Measurements from ENCODE around the gene LIPG.
"Not testable (repeated sequence)": the region's sequence is repeated elsewhere in the genome, so short reads cannot be mapped to it uniquely, and the experiment has no call there.

Gene LIPG

DNA sequence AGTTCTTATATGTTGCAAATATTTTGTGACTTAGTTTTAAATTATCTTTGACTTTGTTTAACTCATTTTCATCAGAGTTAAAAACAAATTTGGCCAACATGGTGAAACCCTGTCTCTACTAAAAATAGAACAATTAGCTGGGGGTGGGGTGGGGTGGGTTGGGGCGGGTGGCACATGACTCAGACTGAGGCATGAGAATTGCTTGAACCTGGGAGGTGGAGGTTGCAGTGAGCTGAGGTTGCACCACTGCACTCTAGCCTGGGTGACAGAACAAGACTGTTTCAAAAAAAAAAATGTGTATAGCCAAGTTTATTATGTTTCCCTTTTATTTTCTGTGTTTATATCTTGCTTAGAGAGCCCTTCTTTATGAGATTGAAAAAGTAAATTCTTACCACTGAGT lies 14.2 kb upstream of the LIPG start:
- no peak for DNase-seq

DNA sequence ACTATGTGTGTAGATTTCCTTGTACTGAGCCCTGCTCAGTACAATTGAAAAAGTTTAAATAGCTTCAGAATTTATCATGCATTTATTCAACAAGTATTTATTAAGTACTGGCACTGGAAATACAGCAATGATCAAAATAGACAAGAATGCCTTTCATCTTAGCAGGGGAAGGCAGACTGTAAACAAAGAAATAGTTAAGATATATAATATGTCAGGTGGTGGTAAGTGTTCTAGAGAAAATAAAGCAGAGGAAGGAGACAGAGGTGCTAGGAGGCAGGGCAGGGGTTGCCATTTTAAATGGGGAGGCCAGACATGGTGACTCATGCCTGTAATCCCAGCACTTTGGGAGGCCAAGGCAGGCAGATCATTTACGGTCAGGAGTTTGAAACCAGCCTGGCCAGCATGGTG lies 13.6 kb upstream of the LIPG start:
- DNase-seq, result no peak

DNA sequence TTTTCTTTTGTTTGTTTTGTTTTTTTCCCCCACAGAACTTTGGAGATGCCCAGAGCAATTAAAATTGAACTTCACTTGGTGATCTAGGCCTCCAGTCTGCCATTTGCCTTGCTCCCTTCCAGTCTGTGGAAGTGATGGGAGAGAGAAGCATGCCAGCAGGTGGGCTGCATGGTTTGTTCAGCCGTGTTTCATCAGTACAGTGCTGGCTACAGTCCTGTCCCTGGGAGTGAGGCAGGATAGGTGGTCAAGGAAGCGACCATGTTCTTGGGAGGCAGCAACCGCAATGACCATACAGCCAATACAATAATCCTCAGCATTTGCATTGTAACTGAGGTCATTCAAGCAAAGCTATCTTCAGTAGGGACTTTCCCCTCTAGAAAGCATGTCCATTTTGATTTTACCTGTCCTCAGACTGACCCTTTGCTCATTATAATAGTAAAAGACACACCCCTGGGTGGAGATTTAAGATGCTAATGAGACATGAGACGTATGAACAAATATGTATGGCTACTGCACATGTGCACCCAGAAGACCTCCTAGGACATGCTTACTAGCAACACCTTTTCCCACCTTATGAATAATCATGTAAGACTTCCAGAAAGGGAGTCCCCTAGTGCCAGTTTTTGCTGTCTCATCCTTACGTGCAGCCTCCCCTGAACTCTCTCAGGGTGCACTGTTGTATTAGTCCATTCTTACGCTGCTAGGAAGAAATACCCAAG lies 11.1 kb upstream of the LIPG start:
- DNase-seq, result no peak

- no peak for DNase-seq
These were observed 8.9 kb upstream of the LIPG start for GRCh38 chr18:49553003-49553402.

DNA sequence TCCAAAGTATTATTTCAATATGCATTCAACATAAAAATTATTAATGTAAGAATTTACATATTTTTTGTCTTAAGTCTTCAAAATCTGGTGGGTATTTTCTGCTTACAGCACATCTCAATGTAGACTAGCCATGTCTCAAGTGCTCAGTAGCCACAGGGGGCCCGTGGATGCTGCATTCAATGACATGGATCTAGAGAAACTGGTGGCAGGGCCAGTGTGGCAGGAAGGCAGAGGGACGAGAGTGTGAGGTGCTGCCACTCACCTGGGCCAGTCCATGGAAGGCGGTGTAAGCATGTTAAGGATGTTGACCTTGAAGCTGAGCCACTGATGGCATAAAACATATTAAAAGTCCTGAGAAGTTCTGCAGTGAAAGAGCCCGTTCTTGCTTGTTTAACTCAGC lies 6.2 kb upstream of the LIPG start:
- DNase-seq, result no peak

GRCh38 chr18:49558356-49558755 lies 3.5 kb upstream of the LIPG start:
- no peak for DNase-seq

- not testable (repeated sequence) for DNase-seq
These were observed 2.4 kb upstream of the LIPG start for GRCh38 chr18:49559326-49559931.

- no peak for DNase-seq
These were observed 1.6 kb upstream of the LIPG start for GRCh38 chr18:49560277-49560623.

- DNase-seq, result peak; percentile 17
These were observed 1.1 kb upstream of the LIPG start for GRCh38 chr18:49560624-49561288.

DNA sequence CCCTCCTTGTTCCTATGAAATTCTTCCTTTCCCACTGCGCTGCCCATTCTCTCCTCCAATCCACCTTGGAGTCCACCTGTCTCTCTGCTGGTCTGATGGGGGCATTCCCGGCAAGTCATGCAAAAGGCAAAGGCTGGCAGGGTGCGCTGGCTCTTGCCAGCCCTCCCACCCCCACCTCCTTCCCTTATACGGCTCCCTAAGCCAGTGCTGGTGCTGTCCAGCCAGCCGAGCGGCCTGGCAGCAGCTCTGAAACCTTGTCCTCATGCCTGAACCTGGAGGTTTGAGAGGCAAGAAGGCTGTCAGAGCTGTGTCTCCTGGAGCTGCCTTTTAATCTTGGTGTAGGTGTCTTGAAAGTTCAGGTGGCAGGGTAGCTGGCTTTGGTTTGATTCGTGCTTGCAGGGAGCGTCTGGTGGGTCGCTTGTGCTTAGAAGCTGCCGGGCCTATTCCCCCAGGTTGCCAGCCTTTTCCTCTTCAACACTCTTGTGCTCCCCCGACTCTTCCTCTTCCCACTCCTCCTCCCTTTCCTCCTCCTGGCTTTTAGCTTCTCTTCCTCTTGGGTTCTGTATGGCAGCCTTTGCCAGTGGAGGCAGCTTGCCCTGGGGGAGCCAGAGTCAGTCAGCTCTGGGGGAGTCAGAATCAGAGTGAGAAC lies 748 bp downstream of the LIPG start:
- DNase-seq, result no peak

GRCh38 chr18:49563130-49563540 lies 1.3 kb downstream of the LIPG start:
- no peak for DNase-seq

GRCh38 chr18:49563701-49564517 lies 2.1 kb downstream of the LIPG start:
- no peak for DNase-seq

- DNase-seq, result no peak
These were observed 2.6 kb downstream of the LIPG start for GRCh38 chr18:49564518-49564834.

DNA sequence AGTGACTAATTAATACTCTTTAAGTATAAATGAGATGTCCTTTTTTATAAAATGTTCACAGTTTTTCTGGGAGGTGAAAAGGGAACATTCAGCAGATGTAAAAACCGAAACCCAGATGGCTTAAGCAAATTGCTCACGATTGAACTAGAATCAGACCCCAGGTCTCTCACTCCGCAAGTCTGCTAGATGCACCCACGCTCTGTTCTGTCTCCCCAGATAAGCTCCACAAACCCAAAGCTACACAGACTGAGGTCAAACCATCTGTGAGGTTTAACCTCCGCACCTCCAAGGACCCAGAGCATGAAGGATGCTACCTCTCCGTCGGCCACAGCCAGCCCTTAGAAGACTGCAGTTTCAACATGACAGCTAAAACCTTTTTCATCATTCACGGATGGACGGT lies 3.2 kb downstream of the LIPG start:
- DNase-seq, result no peak

DNA sequence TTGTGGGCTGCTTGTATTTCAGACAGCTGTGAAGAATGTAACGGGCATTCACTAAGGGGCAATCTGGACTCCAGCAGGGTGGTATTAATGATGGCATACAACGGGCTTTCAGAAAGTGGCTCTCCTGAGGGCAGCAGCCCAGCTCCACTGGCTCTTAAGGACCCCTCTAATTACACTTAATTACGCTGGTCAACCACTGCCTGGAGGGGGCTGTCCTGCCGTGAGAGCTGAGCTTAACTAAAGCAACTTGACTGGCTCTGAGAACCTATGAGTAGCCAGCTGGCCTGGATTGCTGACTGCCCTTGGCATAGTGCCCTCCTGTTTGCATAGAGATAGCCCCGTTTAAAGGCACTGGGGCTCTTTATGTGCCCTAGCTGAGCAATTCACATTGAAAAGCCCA lies 3.8 kb downstream of the LIPG start:
- no peak for DNase-seq

- DNase-seq, result no peak
These were observed 4.4 kb downstream of the LIPG start for GRCh38 chr18:49566217-49566770.

DNA sequence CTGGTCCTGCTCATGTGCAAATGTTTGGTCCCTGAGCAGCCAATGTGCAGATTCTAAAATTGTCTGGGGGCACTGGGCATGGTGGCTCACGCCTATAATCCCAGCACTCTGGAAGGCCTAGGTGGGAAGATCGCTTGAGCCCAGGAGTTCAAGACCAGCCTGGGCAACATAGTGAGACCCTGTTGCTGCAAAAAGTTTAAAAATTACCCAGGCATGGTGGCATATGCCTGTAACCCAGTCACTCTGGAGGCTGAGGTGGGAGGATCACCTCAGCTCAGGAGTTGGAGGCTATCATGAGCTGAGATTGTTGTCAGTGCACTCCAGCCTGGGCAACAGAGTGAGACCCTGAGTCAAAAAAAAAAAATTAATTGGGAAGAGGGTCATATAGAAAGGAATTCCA lies 5.1 kb downstream of the LIPG start:
- DNase-seq, result no peak

DNA sequence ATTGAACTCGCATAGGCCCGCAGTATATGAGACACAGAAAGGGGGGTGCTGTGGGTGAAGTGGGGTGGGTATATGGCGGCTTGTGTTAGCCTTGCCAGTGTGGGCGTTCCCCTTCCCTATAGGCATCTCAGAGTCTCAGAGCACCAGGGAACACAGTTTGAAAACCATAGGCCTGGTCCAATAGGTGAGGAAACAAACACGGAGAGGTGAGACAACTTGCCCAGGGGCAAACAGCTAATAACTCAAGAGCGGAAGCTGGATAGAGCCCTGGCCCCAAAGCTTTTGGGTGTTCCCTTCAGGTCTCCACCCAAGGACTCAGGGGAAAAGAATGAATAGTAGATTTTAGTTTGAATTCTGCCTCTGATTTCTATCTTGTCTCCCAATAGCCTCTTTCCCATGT lies 7.9 kb downstream of the LIPG start:
- DNase-seq, result no peak

DNA sequence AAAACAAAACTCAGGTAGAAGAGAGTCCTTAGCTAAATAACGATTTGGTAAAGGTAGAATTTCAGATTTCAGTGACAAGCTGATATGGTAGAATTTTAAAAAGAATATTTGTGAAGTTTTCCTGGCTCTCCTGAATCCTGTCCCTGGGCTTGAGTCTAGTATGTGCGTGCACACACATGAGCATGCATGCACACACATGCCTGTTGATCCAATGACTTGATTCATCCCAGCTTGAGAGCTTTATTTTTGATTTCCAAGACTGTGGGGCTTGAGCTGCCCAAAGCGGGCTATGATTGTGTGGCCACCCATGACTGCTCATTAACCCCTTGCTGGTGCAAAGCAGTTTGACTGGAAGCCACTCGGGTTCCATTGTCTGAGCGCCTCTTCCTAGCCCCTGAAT lies 9.0 kb downstream of the LIPG start:
- no peak for DNase-seq

DNA sequence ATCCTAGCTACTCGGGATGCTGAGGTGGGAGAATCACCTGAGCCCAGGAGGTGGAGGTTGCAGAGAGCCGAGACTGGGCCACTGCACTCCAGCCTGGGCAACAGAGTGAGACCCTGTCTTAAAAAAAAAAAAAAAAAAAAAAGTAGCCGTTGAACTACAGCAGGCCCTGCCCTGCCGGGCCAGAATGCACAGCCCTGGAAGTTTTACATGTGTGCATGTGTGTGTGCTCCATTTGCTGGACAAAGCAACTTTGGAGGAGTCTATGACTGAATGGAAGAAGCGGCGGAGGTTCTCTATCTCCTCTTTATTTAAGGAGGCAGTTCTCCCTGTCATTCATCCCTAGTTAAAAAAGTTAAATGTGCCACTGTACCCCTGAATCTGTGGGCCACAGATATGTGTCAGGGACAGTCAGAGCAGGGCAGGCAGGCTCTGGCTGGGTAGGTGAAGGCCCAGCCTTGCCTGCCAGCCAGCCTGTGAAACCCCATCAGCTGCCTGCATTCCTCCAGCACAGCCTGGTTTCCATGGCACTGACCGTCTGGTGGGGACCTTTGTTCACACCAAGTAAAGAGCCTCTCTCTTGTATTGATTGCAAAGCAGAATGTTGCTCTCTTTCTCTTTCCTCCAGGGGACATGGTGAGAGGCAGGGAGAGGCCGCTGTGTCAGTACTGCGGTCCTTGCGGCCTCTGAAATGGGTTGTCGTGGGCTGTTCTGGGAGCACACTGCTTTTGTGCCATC lies 10.9 kb downstream of the LIPG start:
- DNase-seq, result no peak

DNA sequence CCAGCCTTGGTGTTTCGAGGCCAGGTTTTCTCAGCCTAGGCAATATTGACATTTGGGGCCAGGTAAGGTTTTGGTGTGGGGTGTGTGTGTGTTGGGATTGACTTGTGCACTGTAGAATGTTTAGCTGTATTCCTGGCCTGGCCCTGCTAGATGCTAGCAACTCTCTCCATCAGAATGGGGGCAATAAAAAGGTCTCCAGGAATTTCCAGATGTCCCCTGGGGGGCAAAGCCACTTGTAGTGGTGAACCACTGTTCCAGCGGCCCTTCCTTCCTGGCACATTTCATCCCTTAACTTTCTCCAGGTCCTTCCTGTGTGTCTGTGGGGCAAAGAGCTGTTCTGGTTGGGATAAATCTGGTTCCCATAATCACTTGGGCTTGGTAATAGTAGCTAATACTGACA lies 12.0 kb downstream of the LIPG start:
- no peak for DNase-seq

DNA sequence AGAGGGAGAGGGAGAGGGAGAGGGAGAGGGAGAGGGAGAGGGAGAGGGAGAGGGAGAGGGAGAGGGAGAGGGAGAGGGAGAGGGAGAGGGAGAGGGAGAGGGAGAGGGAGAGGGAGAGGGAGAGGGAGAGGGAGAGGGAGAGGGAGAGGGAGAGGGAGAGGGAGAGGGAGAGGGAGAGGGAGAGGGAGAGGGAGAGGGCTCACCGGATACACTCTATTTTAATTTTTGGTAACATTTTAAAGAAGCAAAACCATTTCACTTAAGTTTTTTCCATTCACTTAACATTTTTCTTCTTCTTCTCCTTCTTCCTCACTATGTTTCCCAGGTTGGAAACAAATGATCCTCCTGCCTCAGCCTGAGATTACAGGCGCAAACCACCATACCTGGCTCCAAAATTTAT lies 17.2 kb downstream of the LIPG start:
- DNase-seq, result not testable (repeated sequence)

Measured in activated CD4-positive, alpha-beta T cell treated with anti-CD3 and anti-CD28 coated beads for 48 hours (primary cell).